Measurements from ENCODE around the gene NELFB. TPM values are rescaled to one million over a fixed set of nuclear protein-coding genes. Genes with fewer than 3 reads are reported as not detected.

The NELFB gene
- total and polyA plus RNA-seq, 2 donors = 20.4 to 38.8 TPM

DNA sequence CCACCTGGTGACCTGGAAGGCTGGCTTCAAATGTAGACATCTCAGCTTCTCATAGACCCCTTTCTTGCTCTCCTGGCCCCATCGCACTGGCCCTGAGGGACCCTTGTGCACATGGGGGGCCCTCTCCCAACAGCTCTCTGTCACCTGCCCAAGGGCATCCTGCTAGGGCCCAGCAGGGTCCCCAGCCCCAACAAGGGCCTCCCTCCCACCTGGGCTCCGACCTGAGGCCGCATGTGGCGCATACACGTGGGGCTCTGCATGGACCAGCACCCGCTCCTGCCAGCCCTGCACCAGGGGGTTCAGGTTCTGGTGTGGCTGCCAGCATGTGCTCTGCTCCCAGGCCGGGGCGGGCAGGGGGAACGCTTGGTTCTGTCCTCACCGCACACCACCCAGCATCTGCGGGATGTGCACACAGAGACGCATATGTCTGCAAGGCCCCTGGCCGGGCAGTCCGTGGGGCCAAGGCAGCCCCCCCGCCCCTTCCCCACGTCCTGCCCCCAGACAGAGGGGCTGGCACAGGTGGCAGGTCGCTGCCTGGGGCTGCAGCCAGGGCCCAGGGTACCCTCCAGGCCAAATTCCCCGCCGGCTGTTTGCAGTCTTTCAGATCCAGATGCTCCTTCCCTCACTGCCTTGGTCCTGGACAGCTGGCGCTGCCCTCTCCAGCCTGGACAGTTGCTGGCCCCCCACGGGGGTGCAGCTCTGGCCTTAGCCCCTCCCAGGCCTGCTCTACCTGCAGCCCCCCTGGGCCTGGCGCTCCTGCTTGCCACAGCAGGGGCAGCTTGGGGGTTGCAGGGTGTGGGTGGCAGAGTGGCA lies 64.8 kb downstream of the NELFB start:
- Histone ChIP-seq H3K36me3 (ENCODE audit: control insufficient read depth in 2 of 2, insufficient read depth in 2 of 2, low read length in 1 of 2) (no peaks in the 10 kb centered on the region), H3K27me3 (ENCODE audit: control insufficient read depth in 2 of 2, insufficient read depth in 1 of 2, low read length in 1 of 2) (peaks cover 25 to 27% of the 10 kb centered on the region in 2 donors), H3K4me1 (ENCODE audit: control insufficient read depth in 2 of 2, insufficient read depth in 2 of 2, low read length in 2 of 2) (peaks cover 3 to 42% of the 10 kb centered on the region in 2 donors), H3K9me3 (ENCODE audit: control insufficient read depth in 2 of 2, insufficient read depth in 1 of 2, low read length in 1 of 2) (peaks cover 0 to 18% of the 10 kb centered on the region in 2 donors), H3K4me3 (ENCODE audit: low read length in 2 of 2) (no peak overlapping the region), H3K27ac (ENCODE audit: low read depth in 1 of 2, low read length in 1 of 2) (no peak overlapping the region)
- WGBS = 83% methylated on average over 22 of the region's 22 CpGs
- no peak for DNase-seq (ENCODE audit: low read depth in 6 of 9, low spot score in 9 of 9)

DNA sequence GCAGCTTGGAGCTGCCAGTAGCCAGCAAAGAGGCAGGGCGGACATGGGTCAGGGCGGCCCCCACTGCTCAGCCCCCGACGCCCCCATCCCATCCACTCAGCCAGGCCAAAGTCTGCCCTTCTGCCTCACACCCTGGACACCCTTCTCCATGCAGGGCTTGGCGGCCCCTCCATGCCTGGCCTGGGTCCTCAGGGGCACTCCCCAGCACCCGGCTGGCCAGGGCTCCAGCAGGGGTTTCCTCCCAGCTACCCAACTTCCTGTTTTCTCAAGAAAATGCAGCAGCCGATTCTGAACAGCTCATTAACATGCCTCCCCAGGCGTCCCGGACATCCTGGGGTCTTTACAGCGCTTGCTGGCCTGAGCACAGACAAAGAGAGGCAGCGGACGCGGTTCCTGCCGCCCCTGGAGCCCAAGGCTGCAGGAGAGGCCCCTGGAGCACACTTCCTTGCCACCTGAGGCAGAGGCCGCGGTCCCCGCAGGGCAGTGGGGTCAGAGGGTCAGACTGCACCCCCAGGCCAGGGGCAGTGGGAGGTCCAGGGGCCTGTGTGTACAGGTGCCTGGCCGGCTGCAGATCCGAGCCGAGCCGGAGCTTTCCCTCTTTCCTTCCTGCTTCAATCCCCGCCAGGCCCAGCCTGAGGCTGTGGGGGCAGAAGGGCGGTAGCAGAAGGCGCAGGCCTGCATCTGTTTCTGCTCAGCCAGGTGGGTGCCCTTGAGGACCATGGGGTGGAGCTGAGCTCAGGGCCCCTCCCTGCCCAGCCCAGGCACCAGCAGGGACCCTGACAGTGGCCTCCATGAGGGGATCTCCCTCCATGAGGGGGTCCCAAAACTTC lies 65.6 kb downstream of the NELFB start:
- Histone ChIP-seq H3K36me3 (ENCODE audit: control insufficient read depth in 2 of 2, insufficient read depth in 2 of 2, low read length in 1 of 2) (no peaks in the 10 kb centered on the region), H3K27me3 (ENCODE audit: control insufficient read depth in 2 of 2, insufficient read depth in 1 of 2, low read length in 1 of 2) (peaks cover 17 to 19% of the 10 kb centered on the region in 2 donors), H3K9me3 (ENCODE audit: control insufficient read depth in 2 of 2, insufficient read depth in 1 of 2, low read length in 1 of 2) (peaks cover 0 to 18% of the 10 kb centered on the region in 2 donors), H3K4me1 (ENCODE audit: control insufficient read depth in 2 of 2, insufficient read depth in 2 of 2, low read length in 2 of 2) (peaks cover 3 to 35% of the 10 kb centered on the region in 2 donors), H3K4me3 (ENCODE audit: low read length in 2 of 2) (no peak overlapping the region), H3K27ac (ENCODE audit: low read depth in 1 of 2, low read length in 1 of 2) (peak overlapping the region; percentile 20 to 30)
- 24% methylated on average over 24 of the region's 24 CpGs for WGBS
- DNase-seq (ENCODE audit: low read depth in 6 of 9, low spot score in 9 of 9) = peak in 1 of 9 donors; percentile 49

DNA sequence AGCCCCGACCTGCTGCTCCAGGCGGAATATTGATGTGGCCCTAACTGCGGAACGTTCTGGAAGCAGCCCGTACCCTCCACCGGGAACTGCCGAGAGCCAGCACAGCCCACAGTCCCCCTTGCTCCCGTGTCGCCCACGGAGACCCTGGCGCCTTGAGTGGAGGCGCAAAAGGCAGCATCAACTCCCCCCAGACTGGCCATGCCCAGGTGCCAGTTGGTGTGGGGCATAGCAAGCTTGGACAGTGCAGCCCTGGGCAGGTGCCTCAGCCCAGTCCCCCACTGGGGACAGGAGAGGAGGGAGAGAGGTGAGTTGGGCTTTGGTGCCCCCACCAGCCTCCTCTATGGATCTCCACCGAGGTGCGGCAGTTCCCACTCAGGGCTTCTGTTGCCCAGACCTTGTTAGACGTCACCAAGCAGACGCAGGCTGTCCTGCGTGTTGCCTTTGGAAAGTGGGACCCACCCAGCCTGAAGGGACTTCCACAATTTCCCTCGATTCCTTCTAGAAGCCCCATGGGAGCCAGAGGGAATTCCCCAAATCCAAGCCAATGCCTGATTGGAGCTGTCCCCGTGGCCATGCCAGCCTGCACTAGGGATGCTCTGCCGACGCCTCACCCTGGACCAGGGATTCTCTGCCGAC lies 66.7 kb downstream of the NELFB start:
- Histone ChIP-seq H3K27ac (ENCODE audit: low read depth in 1 of 2, low read length in 1 of 2) (no peak overlapping the region), H3K9me3 (ENCODE audit: control insufficient read depth in 2 of 2, insufficient read depth in 1 of 2, low read length in 1 of 2) (peaks cover 0 to 18% of the 10 kb centered on the region in 2 donors), H3K4me1 (ENCODE audit: control insufficient read depth in 2 of 2, insufficient read depth in 2 of 2, low read length in 2 of 2) (peaks cover 0 to 31% of the 10 kb centered on the region in 2 donors), H3K36me3 (ENCODE audit: control insufficient read depth in 2 of 2, insufficient read depth in 2 of 2, low read length in 1 of 2) (no peaks in the 10 kb centered on the region), H3K27me3 (ENCODE audit: control insufficient read depth in 2 of 2, insufficient read depth in 1 of 2, low read length in 1 of 2) (peaks cover 9 to 13% of the 10 kb centered on the region in 2 donors), H3K4me3 (ENCODE audit: low read length in 2 of 2) (no peak overlapping the region)
- 96% methylated on average over 22 of the region's 22 CpGs for WGBS
- no peak for DNase-seq (ENCODE audit: low read depth in 6 of 9, low spot score in 9 of 9)

Other genes starting within 250 kb of the NELFB start
- gene ABCA2, start 227.1 kb upstream of the NELFB start, total RNA-seq = 4.2 TPM
- 37.3 TPM for gene ABCA2, start 227.1 kb upstream of the NELFB start, polyA plus RNA-seq
- gene FUT7, start 223.2 kb upstream of the NELFB start, total RNA-seq = 0.99 TPM
- 4.6 TPM for gene FUT7, start 223.2 kb upstream of the NELFB start, polyA plus RNA-seq
- gene NPDC1, start 209.2 kb upstream of the NELFB start, total RNA-seq = 4.8 TPM
- 71.1 TPM for gene NPDC1, start 209.2 kb upstream of the NELFB start, polyA plus RNA-seq
- gene ENTPD2, start 201.3 kb upstream of the NELFB start, total RNA-seq = 0.09 TPM
- gene ENTPD2, start 201.3 kb upstream of the NELFB start, polyA plus RNA-seq = 0.27 TPM
- 6.3 TPM for gene SAPCD2, start 184.8 kb upstream of the NELFB start, total RNA-seq
- 0.87 TPM for gene SAPCD2, start 184.8 kb upstream of the NELFB start, polyA plus RNA-seq
- 1.9 TPM for gene UAP1L1, start 177.8 kb upstream of the NELFB start, total RNA-seq
- gene UAP1L1, start 177.8 kb upstream of the NELFB start, polyA plus RNA-seq = 9.4 TPM
- gene MAN1B1, start 168.3 kb upstream of the NELFB start, total RNA-seq = 26.8 TPM
- 107 TPM for gene MAN1B1, start 168.3 kb upstream of the NELFB start, polyA plus RNA-seq
- gene DPP7, start 140.6 kb upstream of the NELFB start, total RNA-seq = 112 TPM
- 476 TPM for gene DPP7, start 140.6 kb upstream of the NELFB start, polyA plus RNA-seq
- 0.19 TPM for gene GRIN1, start 116.2 kb upstream of the NELFB start, total RNA-seq
- gene GRIN1, start 116.2 kb upstream of the NELFB start, polyA plus RNA-seq = 0.18 TPM
- 0.28 TPM for gene LRRC26, start 85.3 kb upstream of the NELFB start, total RNA-seq
- gene LRRC26, start 85.3 kb upstream of the NELFB start, polyA plus RNA-seq = 0.05 TPM
- gene TMEM210, start 83.3 kb upstream of the NELFB start, total RNA-seq = not detected
- gene TMEM210, start 83.3 kb upstream of the NELFB start, polyA plus RNA-seq = 0.07 TPM
- 19.1 TPM for gene ANAPC2, start 66.8 kb upstream of the NELFB start, total RNA-seq
- 69.4 TPM for gene ANAPC2, start 66.8 kb upstream of the NELFB start, polyA plus RNA-seq
- 85.2 TPM for gene SSNA1, start 66.7 kb upstream of the NELFB start, total RNA-seq
- gene SSNA1, start 66.7 kb upstream of the NELFB start, polyA plus RNA-seq = 74.9 TPM
- gene TPRN, start 54.6 kb upstream of the NELFB start, total RNA-seq = 2.7 TPM
- gene TPRN, start 54.6 kb upstream of the NELFB start, polyA plus RNA-seq = 6.2 TPM
- gene TMEM203, start 49.7 kb upstream of the NELFB start, total RNA-seq = 20.6 TPM
- 47.2 TPM for gene TMEM203, start 49.7 kb upstream of the NELFB start, polyA plus RNA-seq
- gene NDOR1, start 49.6 kb upstream of the NELFB start, total RNA-seq = 4.7 TPM
- 20.4 TPM for gene NDOR1, start 49.6 kb upstream of the NELFB start, polyA plus RNA-seq
- gene RNF208, start 33.1 kb upstream of the NELFB start, total RNA-seq = 0.09 TPM
- gene RNF208, start 33.1 kb upstream of the NELFB start, polyA plus RNA-seq = 5.3 TPM
- gene CYSRT1, start 30.2 kb upstream of the NELFB start, total RNA-seq = 0.57 TPM
- 2.8 TPM for gene CYSRT1, start 30.2 kb upstream of the NELFB start, polyA plus RNA-seq
- 0.05 TPM for gene RNF224, start 27.8 kb upstream of the NELFB start, total RNA-seq
- 0.16 TPM for gene RNF224, start 27.8 kb upstream of the NELFB start, polyA plus RNA-seq
- not detected for gene SLC34A3, start 24.4 kb upstream of the NELFB start, total RNA-seq
- gene SLC34A3, start 24.4 kb upstream of the NELFB start, polyA plus RNA-seq = 0.14 TPM
- gene TUBB4B, start 14.0 kb upstream of the NELFB start, total RNA-seq = 166 TPM
- 104 TPM for gene TUBB4B, start 14.0 kb upstream of the NELFB start, polyA plus RNA-seq
- 0.09 TPM for gene STPG3, start 4.0 kb upstream of the NELFB start, total RNA-seq
- 0.43 TPM for gene STPG3, start 4.0 kb upstream of the NELFB start, polyA plus RNA-seq
- 2.0 TPM for gene TOR4A, start 22.4 kb downstream of the NELFB start, total RNA-seq
- gene TOR4A, start 22.4 kb downstream of the NELFB start, polyA plus RNA-seq = 2.1 TPM
- 3.1 TPM for gene NRARP, start 46.9 kb downstream of the NELFB start, total RNA-seq
- gene NRARP, start 46.9 kb downstream of the NELFB start, polyA plus RNA-seq = 1.6 TPM
- 3.4 TPM for gene EXD3, start 167.8 kb downstream of the NELFB start, total RNA-seq
- 16.8 TPM for gene EXD3, start 167.8 kb downstream of the NELFB start, polyA plus RNA-seq
- 1.9 TPM for gene NOXA1, start 168.1 kb downstream of the NELFB start, total RNA-seq
- gene NOXA1, start 168.1 kb downstream of the NELFB start, polyA plus RNA-seq = 8.4 TPM
- gene ENTPD8, start 186.0 kb downstream of the NELFB start, total RNA-seq = 0.14 TPM
- 3.8 TPM for gene ENTPD8, start 186.0 kb downstream of the NELFB start, polyA plus RNA-seq
- gene NSMF, start 204.0 kb downstream of the NELFB start, total RNA-seq = 14.9 TPM
- gene NSMF, start 204.0 kb downstream of the NELFB start, polyA plus RNA-seq = 77.6 TPM

Measured in thymus (tissue), 11 donors.